ENCODE measurements around the gene KRTAP2-4. TPM values are rescaled to one million over a fixed set of nuclear protein-coding genes. Genes with fewer than 3 reads are reported as not detected.

The KRTAP2-4 gene, protein sequence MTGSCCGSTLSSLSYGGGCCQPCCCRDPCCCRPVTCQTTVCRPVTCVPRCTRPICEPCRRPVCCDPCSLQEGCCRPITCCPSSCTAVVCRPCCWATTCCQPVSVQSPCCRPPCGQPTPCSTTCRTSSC
- total RNA-seq, result not detected in 2 replicates

GRCh38 chr17:41065829-41066624, at the start of gene KRTAP2-4:
TSS of gene KRTAP2-4 (minus strand) at chr17:41065879. CDS start at chr17:41065845, 34 bp downstream.

DNA sequence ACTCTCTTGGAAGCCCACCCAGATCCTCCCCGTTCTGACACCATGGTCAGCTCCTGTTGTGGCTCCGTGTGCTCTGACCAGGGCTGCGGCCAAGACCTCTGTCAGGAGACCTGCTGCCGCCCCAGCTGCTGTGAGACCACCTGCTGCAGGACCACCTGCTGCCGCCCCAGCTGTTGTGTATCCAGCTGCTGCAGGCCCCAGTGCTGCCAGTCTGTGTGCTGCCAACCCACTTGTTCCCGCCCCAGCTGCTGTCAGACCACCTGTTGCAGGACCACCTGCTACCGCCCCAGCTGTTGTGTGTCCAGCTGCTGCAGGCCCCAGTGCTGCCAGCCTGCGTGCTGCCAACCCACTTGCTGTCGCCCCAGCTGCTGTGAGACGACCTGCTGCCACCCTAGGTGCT, 39.7 kb upstream of the KRTAP2-4 start, which contains the start of gene KRTAP4-9:
TSS of gene KRTAP4-9 (plus strand) at position 43 of the 400 bp plus-strand sequence. CDS start at position 43, 0 bp downstream.

GRCh38 chr17:41101586-41102259, 36.0 kb upstream of the KRTAP2-4 start, which contains the start of gene KRTAP4-16:
TSS of gene KRTAP4-16 (minus strand) at chr17:41102209. CDS start at chr17:41102209, 0 bp downstream.

GRCh38 chr17:41098042-41098441, 32.4 kb upstream of the KRTAP2-4 start, which contains the start of gene KRTAP4-8:
TSS of gene KRTAP4-8 (minus strand) at chr17:41098142. CDS start at chr17:41098084, 58 bp downstream.

GRCh38 chr17:41084100-41084856, 18.6 kb upstream of the KRTAP2-4 start, which contains the start of gene KRTAP4-7:
TSS of gene KRTAP4-7 (plus strand) at chr17:41084150. CDS start at chr17:41084207, 57 bp downstream.

DNA sequence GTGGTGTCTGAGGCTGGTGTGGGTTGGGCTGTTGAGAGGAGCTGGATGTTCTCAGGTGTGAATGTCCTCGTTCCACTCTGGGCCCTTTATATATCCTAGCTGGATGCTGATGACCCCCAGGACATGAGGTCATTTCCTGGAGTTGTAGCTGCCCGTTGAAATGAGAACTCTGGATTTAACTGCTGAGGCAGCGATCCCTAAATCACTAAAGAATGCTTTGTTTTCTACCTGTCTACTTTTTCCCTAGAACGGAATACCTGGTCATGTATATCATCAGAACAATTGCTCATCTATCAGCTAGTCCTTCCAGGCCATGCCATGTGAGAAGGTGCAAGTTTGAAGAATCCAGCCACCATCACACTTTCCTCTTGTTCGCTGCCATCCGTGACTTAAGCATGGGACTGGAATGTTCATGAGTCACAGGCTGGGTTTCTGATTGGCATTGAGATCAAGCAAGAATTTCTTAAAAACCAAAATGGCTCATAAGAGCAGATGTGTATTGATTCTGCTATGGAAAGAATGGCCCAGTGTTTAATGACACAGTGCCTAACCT, 5.6 kb downstream of the KRTAP2-4 start, which contains the start of gene KRTAP2-3:
TSS of gene KRTAP2-3 (minus strand) at position 63 of the 553 bp plus-strand sequence. CDS start 64 bp downstream, outside the sequence.

GRCh38 chr17:41055130-41055529, 10.5 kb downstream of the KRTAP2-4 start, which contains the start of gene KRTAP2-2:
TSS of gene KRTAP2-2 (minus strand) at chr17:41055230. CDS start at chr17:41055211, 19 bp downstream.

DNA sequence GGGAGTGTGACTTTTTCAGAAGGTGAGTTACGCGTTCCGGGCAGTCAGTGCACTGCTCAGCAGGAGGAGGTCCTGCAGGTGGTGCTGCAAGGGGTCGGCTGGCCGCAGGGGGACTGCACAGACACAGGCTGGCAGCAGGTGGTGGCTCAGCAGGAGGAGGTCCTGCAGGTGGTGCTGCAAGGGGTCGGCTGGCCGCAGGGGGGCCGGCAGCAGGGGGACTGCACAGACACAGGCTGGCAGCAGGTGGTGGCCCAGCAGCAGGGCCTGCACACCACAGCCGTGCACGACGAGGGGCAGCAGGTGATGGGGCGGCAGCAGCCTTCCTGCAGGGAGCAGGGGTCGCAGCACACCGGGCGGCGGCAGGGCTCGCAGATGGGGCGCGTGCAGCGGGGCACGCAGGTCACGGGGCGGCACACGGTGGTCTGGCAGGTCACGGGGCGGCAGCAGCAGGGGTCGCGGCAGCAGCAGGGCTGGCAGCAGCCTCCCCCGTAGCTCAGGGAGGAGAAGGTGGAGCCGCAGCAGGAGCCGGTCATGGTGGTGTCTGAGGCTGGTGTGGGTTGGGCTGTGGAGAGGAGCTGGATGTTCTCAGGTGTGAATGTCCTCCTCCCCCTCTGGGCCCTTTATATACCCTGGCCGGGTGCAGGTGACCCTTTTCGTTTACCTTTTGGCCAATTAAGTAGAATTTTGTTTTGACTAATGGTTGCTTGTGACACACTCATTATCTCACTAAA, 18.8 kb downstream of the KRTAP2-4 start, which contains the start of gene KRTAP2-1:
TSS of gene KRTAP2-1 (minus strand) at position 582 of the 731 bp plus-strand sequence. CDS start at position 533, 49 bp downstream.

GRCh38 chr17:41040783-41041571, 24.7 kb downstream of the KRTAP2-4 start, which contains the start of gene KRTAP1-1:
TSS of gene KRTAP1-1 (minus strand) at chr17:41041450. CDS start at chr17:41041397, 53 bp downstream.

DNA sequence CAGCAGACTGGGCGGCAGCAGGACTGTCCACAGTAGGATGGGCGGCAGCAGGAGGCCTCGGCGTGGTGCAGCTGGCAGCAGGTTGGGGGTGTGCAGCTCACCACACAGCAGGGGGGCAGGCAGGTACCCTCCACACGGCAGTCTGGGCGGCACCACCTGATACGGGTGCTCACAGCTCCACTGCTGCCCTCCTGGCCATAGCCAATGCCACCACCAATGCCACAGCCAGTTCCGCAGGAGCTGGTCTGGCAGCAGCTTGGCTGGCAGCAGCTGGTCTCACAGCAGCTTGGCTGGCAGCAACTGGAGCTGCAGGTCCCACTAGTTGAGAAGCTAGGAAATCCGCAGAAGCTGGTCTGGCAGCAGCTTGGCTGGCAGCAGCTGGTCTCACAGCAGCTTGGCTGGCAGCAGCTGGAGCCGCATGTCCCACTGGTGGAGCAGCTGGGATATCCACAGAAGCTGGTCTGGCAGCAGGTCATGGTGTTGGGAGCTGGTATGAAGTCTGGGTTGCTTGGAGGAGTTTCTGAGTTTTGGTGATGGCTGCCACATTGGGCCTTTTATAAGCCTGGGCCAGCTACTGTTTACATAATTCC, 31.2 kb downstream of the KRTAP2-4 start, which contains the start of gene KRTAP1-3:
TSS of gene KRTAP1-3 (minus strand) at position 529 of the 590 bp plus-strand sequence. CDS start at position 476, 53 bp downstream.

DNA sequence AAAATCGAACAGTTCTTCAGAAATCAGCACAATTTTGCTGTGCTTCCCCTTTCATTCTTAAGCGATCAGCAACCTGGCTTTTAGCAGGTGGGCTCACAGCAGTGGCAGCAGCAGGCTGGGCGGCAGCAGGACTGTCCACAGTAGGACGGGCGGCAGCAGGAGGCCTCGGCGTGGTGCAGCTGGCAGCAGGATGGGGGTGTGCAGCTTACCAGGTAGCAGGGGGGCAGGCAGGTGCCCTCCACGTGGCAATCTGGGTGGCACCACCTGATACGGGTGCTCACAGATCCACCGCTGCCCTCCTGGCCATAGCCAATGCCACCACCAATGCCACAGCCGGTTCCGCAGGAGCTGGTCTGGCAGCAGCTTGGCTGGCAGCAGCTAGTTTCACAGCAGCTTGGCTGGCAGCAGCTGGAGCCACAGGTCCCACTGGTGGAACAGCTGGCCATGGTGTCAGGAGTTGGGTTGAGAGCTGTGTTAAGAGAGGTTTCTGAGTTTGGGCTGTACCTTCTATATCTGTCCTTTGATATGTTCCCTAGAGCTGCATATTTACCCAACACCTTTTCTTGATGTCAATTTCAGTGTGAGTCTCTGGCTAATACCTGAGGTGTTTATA, 35.9 kb downstream of the KRTAP2-4 start, which contains the start of gene KRTAP1-4:
TSS of gene KRTAP1-4 (minus strand) at position 563 of the 613 bp plus-strand sequence. CDS start at position 446, 117 bp downstream.

DNA sequence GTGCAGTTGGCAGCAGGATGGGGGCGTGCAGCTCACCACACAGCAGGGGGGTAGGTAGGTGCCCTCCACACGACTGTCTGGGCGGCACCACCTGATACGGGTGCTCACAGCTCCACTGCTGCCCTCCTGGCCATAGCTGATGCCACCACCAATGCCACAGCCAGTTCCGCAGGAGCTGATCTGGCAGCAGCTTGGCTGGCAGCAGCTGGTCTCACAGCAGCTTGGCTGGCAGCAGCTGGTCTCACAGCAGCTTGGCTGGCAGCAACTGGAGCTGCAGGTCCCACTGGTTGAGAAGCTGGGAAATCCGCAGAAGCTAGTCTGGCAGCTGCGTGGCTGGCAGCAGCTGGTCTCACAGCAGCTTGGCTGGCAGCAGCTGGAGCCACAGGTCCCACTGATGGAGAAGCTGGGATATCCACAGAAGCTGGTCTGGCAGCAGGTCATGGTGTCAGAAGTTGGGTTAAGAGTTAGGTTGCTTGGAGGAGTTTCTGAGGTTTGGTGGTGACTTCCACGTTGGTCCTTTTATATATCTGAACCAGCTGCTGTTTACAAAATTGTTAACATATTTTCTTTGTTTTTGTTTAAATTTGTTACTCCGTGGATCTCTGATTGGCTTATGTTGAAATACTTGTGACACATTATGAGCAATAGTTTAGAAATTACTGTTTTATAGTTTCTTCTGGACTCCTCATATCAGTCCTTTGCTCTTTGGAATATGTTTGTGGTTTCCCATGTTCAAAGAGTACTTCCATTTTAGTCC, 38.8 kb downstream of the KRTAP2-4 start, which contains the start of gene KRTAP1-5:
TSS of gene KRTAP1-5 (minus strand) at position 494 of the 757 bp plus-strand sequence. CDS start at position 441, 53 bp downstream.

Other genes starting within 250 kb of the KRTAP2-4 start
- gene KRT10, start 243.3 kb downstream of the KRTAP2-4 start, total RNA-seq, result 24.4 and 33.1 TPM in 2 replicates
- not detected in 2 replicates for gene KRT12, start 198.7 kb downstream of the KRTAP2-4 start, total RNA-seq
- not detected in 2 replicates for gene KRT20, start 180.6 kb downstream of the KRTAP2-4 start, total RNA-seq
- gene KRT23, start 128.2 kb downstream of the KRTAP2-4 start, total RNA-seq, result under 0.01 TPM in 1 of 2 replicates, not detected in the other
- 0.52 TPM in 1 of 2 replicates, not detected in the other for gene KRT39, start 98.9 kb downstream of the KRTAP2-4 start, total RNA-seq
- not detected in 2 replicates for gene KRT40, start 81.6 kb downstream of the KRTAP2-4 start, total RNA-seq
- not detected in 2 replicates for gene KRTAP3-3, start 71.7 kb downstream of the KRTAP2-4 start, total RNA-seq
- not detected in 2 replicates for gene KRTAP3-2, start 66.0 kb downstream of the KRTAP2-4 start, total RNA-seq
- gene KRTAP3-1, start 56.8 kb downstream of the KRTAP2-4 start, total RNA-seq, result not detected in 2 replicates
- gene KRTAP1-5, start 38.7 kb downstream of the KRTAP2-4 start, total RNA-seq, result 10.1 TPM in 1 of 2 replicates, not detected in the other
- not detected in 2 replicates for gene KRTAP1-4, start 35.7 kb downstream of the KRTAP2-4 start, total RNA-seq
- not detected in 2 replicates for gene KRTAP1-3, start 31.0 kb downstream of the KRTAP2-4 start, total RNA-seq
- gene KRTAP1-1, start 24.4 kb downstream of the KRTAP2-4 start, total RNA-seq, result not detected in 2 replicates
- gene KRTAP2-1, start 18.6 kb downstream of the KRTAP2-4 start, total RNA-seq, result not detected in 2 replicates
- not detected in 2 replicates for gene KRTAP2-2, start 10.6 kb downstream of the KRTAP2-4 start, total RNA-seq
- 1.9 TPM in 1 of 2 replicates, not detected in the other for gene KRTAP2-3, start 5.8 kb downstream of the KRTAP2-4 start, total RNA-seq
- gene KRTAP4-7, start 18.3 kb upstream of the KRTAP2-4 start, total RNA-seq, result not detected in 2 replicates
- gene KRTAP4-8, start 32.3 kb upstream of the KRTAP2-4 start, total RNA-seq, result not detected in 2 replicates
- gene KRTAP4-16, start 36.3 kb upstream of the KRTAP2-4 start, total RNA-seq, result not detected in 2 replicates
- gene KRTAP4-9, start 39.5 kb upstream of the KRTAP2-4 start, total RNA-seq, result not detected in 2 replicates
- not detected in 2 replicates for gene KRTAP4-11, start 52.5 kb upstream of the KRTAP2-4 start, total RNA-seq
- not detected in 2 replicates for gene KRTAP4-12, start 58.3 kb upstream of the KRTAP2-4 start, total RNA-seq
- not detected in 2 replicates for gene KRTAP4-6, start 74.7 kb upstream of the KRTAP2-4 start, total RNA-seq
- not detected in 2 replicates for gene KRTAP4-5, start 83.9 kb upstream of the KRTAP2-4 start, total RNA-seq
- gene KRTAP4-4, start 94.9 kb upstream of the KRTAP2-4 start, total RNA-seq, result not detected in 2 replicates
- not detected in 2 replicates for gene KRTAP4-3, start 102.3 kb upstream of the KRTAP2-4 start, total RNA-seq
- not detected in 2 replicates for gene KRTAP4-2, start 112.3 kb upstream of the KRTAP2-4 start, total RNA-seq
- gene KRTAP4-1, start 119.0 kb upstream of the KRTAP2-4 start, total RNA-seq, result 0.13 TPM in 1 of 2 replicates, not detected in the other
- gene KRTAP9-1, start 124.0 kb upstream of the KRTAP2-4 start, total RNA-seq, result not detected in 2 replicates
- not detected in 2 replicates for gene KRTAP9-2, start 160.8 kb upstream of the KRTAP2-4 start, total RNA-seq
- gene KRTAP9-3, start 166.6 kb upstream of the KRTAP2-4 start, total RNA-seq, result not detected in 2 replicates
- gene KRTAP9-8, start 172.1 kb upstream of the KRTAP2-4 start, total RNA-seq, result not detected in 2 replicates
- gene KRTAP9-4, start 183.8 kb upstream of the KRTAP2-4 start, total RNA-seq, result not detected in 2 replicates
- not detected in 2 replicates for gene KRTAP9-9, start 189.5 kb upstream of the KRTAP2-4 start, total RNA-seq
- gene KRTAP9-6, start 199.5 kb upstream of the KRTAP2-4 start, total RNA-seq, result not detected in 2 replicates
- not detected in 2 replicates for gene KRTAP9-7, start 209.8 kb upstream of the KRTAP2-4 start, total RNA-seq
- gene KRTAP29-1, start 237.0 kb upstream of the KRTAP2-4 start, total RNA-seq, result not detected in 2 replicates
- gene KRTAP16-1, start 243.4 kb upstream of the KRTAP2-4 start, total RNA-seq, result not detected in 2 replicates
- not detected in 2 replicates for gene KRTAP17-1, start 249.8 kb upstream of the KRTAP2-4 start, total RNA-seq

All from epithelial cell of alveolus of lung (primary cell).